Neural cell (in vitro differentiated cells): ENCODE measurements around the gene NEK10. TPM values are rescaled to one million over a fixed set of nuclear protein-coding genes. Genes with fewer than 3 reads are reported as not detected.

ENCODE experiments used
- H2AFZ ChIP-seq: fragments of 200-600, 300-800 bp; sonication (generic), shearing (Covaris generic); 2 replicates; pipeline ENCODE4 v1.6.0; 2014; ENCODE audit warnings: low read depth, mild to moderate bottlenecking, antibody characterized with exemption, low read length, moderate library complexity
- H3F3A ChIP-seq: fragments of 200-600 bp; shearing (Covaris generic); 2 replicates; pipeline ENCODE4 v1.6.1; 2016; ENCODE audit warnings: mild to moderate bottlenecking, moderate library complexity, mixed read lengths, antibody characterized with exemption, low read length; ENCODE audit not compliant: insufficient read depth, poor library complexity, severe bottlenecking
- H3K27ac ChIP-seq: fragments of 200-600, 300-800 bp; sonication (generic), shearing (Covaris generic); 2 replicates; pipeline ENCODE4 v1.5.1; 2014; ENCODE audit warnings: mild to moderate bottlenecking, low read length, moderate library complexity
- H3K27me3 ChIP-seq: fragments of 300-800, 200-600 bp; sonication (generic), shearing (Covaris generic); 2 replicates; pipeline ENCODE4 v1.6.0; 2014; ENCODE audit warnings: mild to moderate bottlenecking, low read depth, low read length, moderate library complexity; ENCODE audit not compliant: insufficient read depth
- H3K36me3 ChIP-seq: fragments of 300-800, 200-600 bp; sonication (generic), shearing (Covaris generic); 2 replicates; pipeline ENCODE4 v1.5.1; 2014; ENCODE audit warnings: mild to moderate bottlenecking, antibody characterized with exemption, low read length, moderate library complexity; ENCODE audit not compliant: insufficient read depth
- H3K4me2 ChIP-seq: fragments of 300-800, 200-600 bp; sonication (generic), shearing (Covaris generic); 2 replicates; pipeline ENCODE4 v1.6.0; 2014; ENCODE audit warnings: mild to moderate bottlenecking, low read length
- H3K4me3 ChIP-seq: fragments of 300-800, 200-600 bp; sonication (generic), shearing (Covaris generic); 2 replicates; pipeline ENCODE4 v1.5.1; 2014; ENCODE audit warnings: mild to moderate bottlenecking, low read length, moderate library complexity
- H3K79me2 ChIP-seq: fragments of 200-600 bp; shearing (Covaris generic); replicated peaks from 2 replicates; pipeline ENCODE4 v1.6.0; 2014; ENCODE audit warnings: mild to moderate bottlenecking, low read length, moderate library complexity; ENCODE audit not compliant: insufficient read depth
- H3K9ac ChIP-seq: fragments of 300-800, 200-600 bp; sonication (generic), shearing (Covaris generic); 2 replicates; pipeline ENCODE4 v1.6.1; 2016; ENCODE audit warnings: mild to moderate bottlenecking, low read length, mixed read lengths
- H3K9me2 ChIP-seq: fragments of 200-600 bp; shearing (Covaris generic); 2 replicates; pipeline ENCODE4 v1.6.1; 2016; ENCODE audit warnings: mild to moderate bottlenecking, low read length, mixed read lengths; ENCODE audit not compliant: insufficient read depth
- H3K9me3 ChIP-seq: fragments of 200-600, 300-800 bp; sonication (generic), shearing (Covaris generic); 2 replicates; pipeline ENCODE4 v1.6.1; 2016; ENCODE audit warnings: mild to moderate bottlenecking, mixed run types, low read length, moderate library complexity, mixed read lengths
- H4K20me1 ChIP-seq: fragments of 200-600 bp; shearing (Covaris generic); 2 replicates; pipeline ENCODE4 v1.6.1; 2016; ENCODE audit warnings: mild to moderate bottlenecking, mixed run types; ENCODE audit not compliant: insufficient read depth
- EP300 ChIP-seq: fragments of 450-650 bp; conservative IDR thresholded peaks from 2 replicates; pipeline ENCODE4 v1.6.1; 2014; ENCODE audit warnings: antibody characterized with exemption, mild to moderate bottlenecking, moderate library complexity; ENCODE audit not compliant: poor library complexity, severe bottlenecking
- EZH2 ChIP-seq: fragments of 200-600, 300-800 bp; shearing (Covaris generic), sonication (generic); IDR thresholded peaks from 2 replicates; pipeline ENCODE4 v1.6.1; 2014; ENCODE audit warnings: antibody characterized with exemption, low read length, borderline replicate concordance, mild to moderate bottlenecking; ENCODE audit not compliant: insufficient read depth, poor library complexity, severe bottlenecking
- MXI1 ChIP-seq: fragments of 450-650 bp; conservative IDR thresholded peaks from 2 replicates; pipeline ENCODE4 v1.6.1; 2014; ENCODE audit warnings: antibody characterized with exemption, mild to moderate bottlenecking; ENCODE audit not compliant: poor library complexity, severe bottlenecking
- POLR2AphosphoS5 ChIP-seq: IDR thresholded peaks from 2 replicates; pipeline ENCODE4 v1.6.1; 2012
- RAD21 ChIP-seq: fragments of 450-650 bp; conservative IDR thresholded peaks from 2 replicates; pipeline ENCODE4 v1.6.1; 2014; ENCODE audit warnings: antibody characterized with exemption, mild to moderate bottlenecking, moderate library complexity
- SMC3 ChIP-seq: fragments of 450-650 bp; conservative IDR thresholded peaks from 2 replicates; pipeline ENCODE4 v1.6.1; 2014; ENCODE audit warnings: antibody characterized with exemption, mild to moderate bottlenecking, moderate library complexity; ENCODE audit not compliant: poor library complexity
- TAF1 ChIP-seq: IDR thresholded peaks from 2 replicates; pipeline ENCODE4 v1.6.1; 2012; ENCODE audit warnings: low read depth
- polyA plus RNA-seq: library from polyadenylated mRNA; depleted of rRNA; stranded (reverse); fragments of >200 nt; gene quantifications from 2 replicates; pipeline ENCODE4 v1.2.3, GENCODE V29; 2014
- TF ChIP-seq, protein P1 (sequence below): fragments of 450-650 bp; IDR thresholded peaks from 2 replicates; pipeline ENCODE4 v1.5.1; 2014; ENCODE audit warnings: antibody characterized with exemption, mild to moderate bottlenecking, moderate library complexity; ENCODE audit not compliant: poor library complexity, severe bottlenecking
- TF ChIP-seq, protein P2 (sequence below): IDR thresholded peaks from 2 replicates; pipeline ENCODE4 v1.6.1; 2012; ENCODE audit warnings: borderline replicate concordance

Gene NEK10
- polyA plus RNA-seq, 1 donor from 2014 or later = 17.6 TPM

DNA sequence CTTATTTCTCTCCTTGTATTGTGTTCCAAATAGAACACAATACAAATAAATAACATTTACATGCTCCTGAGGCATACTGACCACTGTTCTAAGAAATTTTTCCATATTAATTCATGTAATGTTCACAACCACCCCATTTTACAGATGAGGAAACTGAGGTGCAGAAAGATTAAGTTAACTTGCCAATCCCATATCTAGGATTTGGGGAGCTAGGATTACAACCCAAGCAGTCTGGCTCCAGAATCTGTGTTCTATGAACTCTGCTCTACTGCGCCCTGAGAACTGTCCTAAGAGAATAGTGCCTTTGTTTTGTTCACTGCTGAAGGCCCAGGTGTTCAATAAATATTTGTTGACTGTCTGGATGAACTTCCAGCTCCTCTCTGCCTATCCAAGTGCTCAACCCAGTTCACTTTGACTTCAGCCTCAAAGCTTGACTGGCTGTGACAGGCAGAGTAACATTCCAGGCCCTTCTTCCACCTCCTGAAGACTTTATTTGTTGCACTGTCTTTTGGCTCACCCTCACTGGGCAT, 3.1 kb downstream of the NEK10 start:
- no peaks in the 10 kb centered on the region for H3K79me2 ChIP-seq
- no peaks in the 10 kb centered on the region for H3K9me3 ChIP-seq
- no peak overlapping the region for H3K27ac ChIP-seq
- no peaks in the 10 kb centered on the region for H4K20me1 ChIP-seq
- no peak overlapping the region for H3K4me2 ChIP-seq
- H3F3A ChIP-seq = peaks cover 5% of the 10 kb centered on the region
- TF ChIP-seq, protein P1, sequence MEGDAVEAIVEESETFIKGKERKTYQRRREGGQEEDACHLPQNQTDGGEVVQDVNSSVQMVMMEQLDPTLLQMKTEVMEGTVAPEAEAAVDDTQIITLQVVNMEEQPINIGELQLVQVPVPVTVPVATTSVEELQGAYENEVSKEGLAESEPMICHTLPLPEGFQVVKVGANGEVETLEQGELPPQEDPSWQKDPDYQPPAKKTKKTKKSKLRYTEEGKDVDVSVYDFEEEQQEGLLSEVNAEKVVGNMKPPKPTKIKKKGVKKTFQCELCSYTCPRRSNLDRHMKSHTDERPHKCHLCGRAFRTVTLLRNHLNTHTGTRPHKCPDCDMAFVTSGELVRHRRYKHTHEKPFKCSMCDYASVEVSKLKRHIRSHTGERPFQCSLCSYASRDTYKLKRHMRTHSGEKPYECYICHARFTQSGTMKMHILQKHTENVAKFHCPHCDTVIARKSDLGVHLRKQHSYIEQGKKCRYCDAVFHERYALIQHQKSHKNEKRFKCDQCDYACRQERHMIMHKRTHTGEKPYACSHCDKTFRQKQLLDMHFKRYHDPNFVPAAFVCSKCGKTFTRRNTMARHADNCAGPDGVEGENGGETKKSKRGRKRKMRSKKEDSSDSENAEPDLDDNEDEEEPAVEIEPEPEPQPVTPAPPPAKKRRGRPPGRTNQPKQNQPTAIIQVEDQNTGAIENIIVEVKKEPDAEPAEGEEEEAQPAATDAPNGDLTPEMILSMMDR = no peak
- no peak for TF ChIP-seq MXI1
- TF ChIP-seq, protein P2, sequence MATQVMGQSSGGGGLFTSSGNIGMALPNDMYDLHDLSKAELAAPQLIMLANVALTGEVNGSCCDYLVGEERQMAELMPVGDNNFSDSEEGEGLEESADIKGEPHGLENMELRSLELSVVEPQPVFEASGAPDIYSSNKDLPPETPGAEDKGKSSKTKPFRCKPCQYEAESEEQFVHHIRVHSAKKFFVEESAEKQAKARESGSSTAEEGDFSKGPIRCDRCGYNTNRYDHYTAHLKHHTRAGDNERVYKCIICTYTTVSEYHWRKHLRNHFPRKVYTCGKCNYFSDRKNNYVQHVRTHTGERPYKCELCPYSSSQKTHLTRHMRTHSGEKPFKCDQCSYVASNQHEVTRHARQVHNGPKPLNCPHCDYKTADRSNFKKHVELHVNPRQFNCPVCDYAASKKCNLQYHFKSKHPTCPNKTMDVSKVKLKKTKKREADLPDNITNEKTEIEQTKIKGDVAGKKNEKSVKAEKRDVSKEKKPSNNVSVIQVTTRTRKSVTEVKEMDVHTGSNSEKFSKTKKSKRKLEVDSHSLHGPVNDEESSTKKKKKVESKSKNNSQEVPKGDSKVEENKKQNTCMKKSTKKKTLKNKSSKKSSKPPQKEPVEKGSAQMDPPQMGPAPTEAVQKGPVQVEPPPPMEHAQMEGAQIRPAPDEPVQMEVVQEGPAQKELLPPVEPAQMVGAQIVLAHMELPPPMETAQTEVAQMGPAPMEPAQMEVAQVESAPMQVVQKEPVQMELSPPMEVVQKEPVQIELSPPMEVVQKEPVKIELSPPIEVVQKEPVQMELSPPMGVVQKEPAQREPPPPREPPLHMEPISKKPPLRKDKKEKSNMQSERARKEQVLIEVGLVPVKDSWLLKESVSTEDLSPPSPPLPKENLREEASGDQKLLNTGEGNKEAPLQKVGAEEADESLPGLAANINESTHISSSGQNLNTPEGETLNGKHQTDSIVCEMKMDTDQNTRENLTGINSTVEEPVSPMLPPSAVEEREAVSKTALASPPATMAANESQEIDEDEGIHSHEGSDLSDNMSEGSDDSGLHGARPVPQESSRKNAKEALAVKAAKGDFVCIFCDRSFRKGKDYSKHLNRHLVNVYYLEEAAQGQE = no peak
- no peak overlapping the region for H2AFZ ChIP-seq
- H3K4me3 ChIP-seq = no peak overlapping the region
- no peaks in the 10 kb centered on the region for H3K27me3 ChIP-seq
- no peak overlapping the region for H3K9ac ChIP-seq
- no peaks in the 10 kb centered on the region for H3K36me3 ChIP-seq
- H3K9me2 ChIP-seq = no peaks in the 10 kb centered on the region

DNA sequence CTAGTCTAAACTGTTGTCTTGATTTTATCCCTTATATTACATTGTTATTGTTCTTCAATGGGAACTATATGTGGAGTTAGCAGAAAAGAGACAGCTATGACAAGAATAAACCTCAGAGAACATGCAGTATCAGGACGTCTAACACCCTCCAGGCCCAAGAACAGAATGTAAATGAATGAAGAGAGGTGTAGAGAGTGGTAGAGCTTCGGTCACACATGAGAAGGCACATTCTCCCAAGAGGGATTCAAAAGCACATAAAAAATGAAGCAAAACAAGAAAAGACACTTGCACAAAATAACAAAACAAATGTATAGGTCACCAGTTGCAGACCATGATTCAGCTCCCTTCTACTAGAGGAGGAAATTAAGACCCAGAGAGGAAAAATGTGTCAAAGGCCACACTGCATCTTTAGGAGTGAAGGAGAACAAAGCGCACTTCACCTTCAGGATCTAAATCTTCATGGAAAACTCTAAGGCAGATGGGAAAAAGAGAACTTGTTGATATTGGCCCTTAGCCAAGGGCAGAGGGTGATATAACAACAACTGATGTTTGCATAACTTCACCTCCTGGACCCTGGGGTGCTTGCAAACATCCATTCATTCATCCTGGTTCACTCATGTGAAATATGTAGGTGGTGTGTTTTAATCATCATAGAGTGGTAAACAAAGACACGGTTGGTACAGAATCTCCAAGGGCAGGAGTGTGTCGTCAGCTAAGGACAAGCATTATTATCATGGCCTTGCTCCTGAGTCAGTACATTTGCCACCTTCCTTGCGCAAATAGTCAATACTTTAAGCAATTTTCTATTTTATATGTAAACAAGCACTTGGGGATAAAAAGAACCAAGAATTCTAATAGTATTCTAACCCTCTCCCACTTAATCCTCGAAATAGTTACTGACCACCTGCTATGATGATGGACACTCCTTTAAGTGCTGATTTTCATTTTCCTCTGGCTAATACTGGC, 8.8 kb downstream of the NEK10 start:
- TF ChIP-seq RAD21 = no peak
- TF ChIP-seq EZH2 = no peak
- TF ChIP-seq, protein P1 = no peak
- TF ChIP-seq, protein P2 = no peak
- no peak for TF ChIP-seq EP300
- no peak for TF ChIP-seq TAF1
- TF ChIP-seq MXI1 = no peak
- no peak for TF ChIP-seq POLR2AphosphoS5
- TF ChIP-seq SMC3 = no peak

More for the DNA sequence above, 8.8 kb downstream of the NEK10 start:
- Histone ChIP-seq H3K9me3 (no peaks in the 10 kb centered on the region), H3K36me3 (no peaks in the 10 kb centered on the region), H3K4me3 (no peak overlapping the region), H3K27ac (no peak overlapping the region), H3K9me2 (no peaks in the 10 kb centered on the region), H3K79me2 (no peaks in the 10 kb centered on the region), H2AFZ (no peak overlapping the region), H3F3A (no peaks in the 10 kb centered on the region), H3K9ac (no peak overlapping the region), H3K27me3 (no peaks in the 10 kb centered on the region), H4K20me1 (no peaks in the 10 kb centered on the region), H3K4me2 (no peak overlapping the region)
